Colon (tissue), 2 donors: Measurements from ENCODE around the gene AOC3.

ENCODE experiments used
- FAIRE-seq: peaks from 2 replicates; lab custom pipeline; 2012; peaks lifted over from hg19 to GRCh38; lab: Jason Lieb, UNC
- donor health status: control.
- donor health status: control.

AOC3 gene

DNA sequence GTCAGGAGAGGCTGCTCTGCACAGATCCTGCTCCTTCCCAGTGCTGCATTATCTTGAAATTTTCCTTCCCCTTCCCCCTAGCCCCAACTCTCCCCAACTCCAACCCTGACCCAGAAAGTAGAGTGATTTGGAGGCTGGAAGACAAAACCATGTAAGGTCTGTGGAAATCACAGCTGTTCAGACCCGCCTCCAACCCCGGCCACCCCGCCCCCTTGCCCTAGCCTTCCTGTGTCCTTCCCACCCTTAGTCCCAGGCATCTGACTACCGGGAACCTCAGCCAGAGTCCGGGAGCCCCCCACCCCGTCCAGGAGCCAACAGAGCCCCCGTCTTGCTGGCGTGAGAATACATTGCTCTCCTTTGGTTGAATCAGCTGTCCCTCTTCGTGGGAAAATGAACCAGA, at the start of gene AOC3:
Gene AOC3, plus strand, starts transcription at position 246 of the 400 bp plus-strand sequence. Its CDS starts 145 bp downstream, at position 391.
- FAIRE-seq = no peak

GRCh38 chr17:42803074-42803883, 47.7 kb upstream of the AOC3 start:
- no peak for FAIRE-seq

GRCh38 chr17:42804918-42805367, 46.1 kb upstream of the AOC3 start:
- FAIRE-seq = no peak

DNA sequence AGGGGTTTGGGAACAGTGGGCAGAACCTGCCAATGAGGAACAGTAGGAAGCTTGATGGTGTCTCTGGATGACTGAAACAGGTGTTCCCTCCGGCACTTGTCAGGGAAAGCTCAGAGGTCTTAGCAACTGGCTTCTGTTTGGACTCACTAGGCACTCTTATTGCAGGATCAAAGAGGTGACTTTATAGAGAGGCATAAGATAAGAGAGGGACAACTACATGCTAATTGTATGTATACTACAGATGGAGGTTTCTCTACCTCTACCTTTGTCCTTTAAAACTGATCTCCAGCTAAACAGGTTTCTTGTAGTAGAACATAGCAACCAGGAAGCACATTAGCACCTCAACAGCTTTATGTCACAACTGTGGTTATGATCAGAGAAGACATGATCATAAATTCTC, 44.8 kb upstream of the AOC3 start:
- FAIRE-seq = peak; percentile 33

GRCh38 chr17:42809250-42809649, 41.7 kb upstream of the AOC3 start:
- no peak for FAIRE-seq

- FAIRE-seq = no peak
These were observed 36.2 kb upstream of the AOC3 start for GRCh38 chr17:42814633-42815399.

GRCh38 chr17:42817866-42818265, 33.1 kb upstream of the AOC3 start:
- FAIRE-seq = no peak

DNA sequence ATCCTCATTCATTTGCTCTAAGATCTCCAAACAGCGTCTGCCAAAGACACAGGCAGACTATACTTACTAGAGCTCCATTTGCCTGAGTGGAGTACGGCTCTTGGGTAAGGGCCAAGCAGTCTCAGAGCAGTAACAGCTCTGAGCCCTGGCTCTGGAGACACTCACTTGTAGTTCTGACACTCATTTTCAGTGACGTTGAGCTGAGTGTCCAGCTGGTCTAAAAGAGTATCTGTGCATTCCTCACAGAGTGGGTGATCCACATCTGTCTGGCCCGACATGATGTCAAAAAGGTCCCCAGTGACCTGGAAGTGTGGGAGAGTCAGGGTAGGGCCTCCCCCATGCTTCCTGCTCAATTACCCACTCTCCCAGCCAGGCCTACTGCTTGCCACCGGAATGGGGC, 32.6 kb upstream of the AOC3 start:
- no peak for FAIRE-seq

- no peak for FAIRE-seq
These were observed 31.0 kb upstream of the AOC3 start for GRCh38 chr17:42819939-42820535.

GRCh38 chr17:42821176-42821575, 29.8 kb upstream of the AOC3 start:
- FAIRE-seq = no peak

GRCh38 chr17:42827472-42827871, 23.5 kb upstream of the AOC3 start:
- FAIRE-seq = no peak

DNA sequence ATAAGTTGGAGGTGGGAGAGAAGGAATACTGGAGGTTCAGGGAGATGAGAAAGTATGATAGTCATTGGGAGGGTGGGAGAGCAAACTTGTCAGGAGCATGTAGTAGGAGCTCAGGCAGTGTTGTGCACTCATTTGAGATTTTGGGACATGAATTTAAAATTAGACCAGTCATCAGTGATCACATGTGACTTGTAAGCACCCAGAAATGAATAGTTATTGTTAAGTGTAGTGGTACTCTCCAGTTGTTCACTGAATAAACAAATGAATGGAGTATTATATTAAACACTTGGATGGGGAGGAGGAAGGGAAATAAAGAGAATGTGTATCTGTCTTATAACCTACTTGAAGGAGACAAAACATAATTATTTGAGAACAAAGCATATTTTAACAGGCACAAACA, 20.0 kb upstream of the AOC3 start:
- no peak for FAIRE-seq

DNA sequence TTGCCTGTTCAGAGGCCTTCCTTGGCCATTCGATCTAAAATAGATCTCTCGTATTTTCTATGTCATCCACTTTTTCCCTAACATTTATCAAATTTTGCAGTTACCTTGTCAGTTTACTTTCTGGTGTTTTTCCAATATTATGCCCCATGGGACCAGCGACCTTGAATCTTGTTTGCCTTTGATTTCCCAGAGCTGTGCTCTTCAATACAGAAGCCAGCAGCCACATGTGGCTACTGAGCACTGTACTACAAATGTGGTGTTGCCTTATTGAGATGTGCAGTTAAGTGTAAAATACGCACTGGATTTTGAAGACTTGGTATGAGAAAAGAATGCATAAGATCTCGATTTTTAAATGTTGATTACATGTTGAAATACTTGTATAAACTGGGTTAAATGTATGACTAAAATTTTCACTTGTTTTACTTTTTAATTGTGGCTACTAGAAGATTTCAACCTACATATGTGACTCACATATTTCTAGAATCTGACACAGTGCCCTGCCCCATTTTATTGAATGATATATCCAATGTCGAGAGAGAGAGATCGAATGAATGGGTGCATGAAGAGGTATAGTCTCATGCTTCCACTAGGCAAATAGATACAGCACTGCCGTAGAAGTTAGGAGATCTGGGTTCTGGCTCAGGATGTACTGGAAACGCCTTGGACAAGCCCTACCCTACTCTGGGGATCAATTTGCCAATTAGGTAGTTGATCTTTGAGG, 18.6 kb upstream of the AOC3 start:
- FAIRE-seq = no peak

DNA sequence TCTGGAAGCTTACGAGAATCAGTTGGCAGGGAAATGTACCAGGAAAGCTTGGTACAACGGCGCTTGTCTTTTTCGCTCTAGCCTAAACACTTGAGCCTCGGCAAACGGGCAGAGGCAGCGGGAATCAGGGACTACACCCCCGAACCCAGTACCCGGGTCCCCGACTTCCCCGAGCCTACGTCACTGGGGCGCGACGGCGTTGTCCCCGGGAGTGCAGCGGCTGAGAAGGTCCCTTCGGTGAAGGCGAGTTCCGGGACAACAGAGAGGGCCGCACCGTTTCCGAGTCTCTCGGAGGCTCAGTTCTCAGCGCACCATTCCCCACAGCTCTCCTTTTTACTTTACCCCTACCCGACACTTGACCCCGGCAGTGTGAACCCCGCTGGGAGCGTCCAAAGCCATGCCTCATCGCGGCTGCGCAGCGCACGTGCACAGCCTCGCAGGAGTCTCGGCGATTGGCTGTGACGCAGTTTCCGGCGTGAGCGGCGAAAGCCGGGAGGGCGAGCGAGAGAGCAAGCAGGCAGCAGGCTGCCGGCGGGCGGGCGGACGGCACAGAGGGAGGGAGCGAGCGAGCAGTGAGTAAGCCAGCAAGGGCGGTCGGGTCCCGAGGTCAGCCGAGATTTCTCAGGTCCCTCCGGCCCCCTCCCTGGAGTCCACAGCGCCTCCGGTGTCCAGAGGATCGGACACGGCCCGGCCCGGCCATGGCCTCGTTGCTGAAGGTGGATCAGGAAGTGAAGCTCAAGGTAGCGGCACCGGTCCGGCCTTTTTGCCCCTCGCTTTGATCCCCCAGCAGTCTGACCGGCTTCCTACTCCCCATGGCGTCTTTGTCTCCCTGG, 17.8 kb upstream of the AOC3 start, which contains the start of gene PSME3:
Gene PSME3, plus strand, starts transcription at position 464 of the 833 bp plus-strand sequence. Its CDS starts 235 bp downstream, at position 699.
- no peak for FAIRE-seq

- FAIRE-seq = no peak
These were observed 17.1 kb upstream of the AOC3 start for GRCh38 chr17:42833767-42834422.

GRCh38 chr17:42835732-42836131, 15.3 kb upstream of the AOC3 start:
- FAIRE-seq = no peak

DNA sequence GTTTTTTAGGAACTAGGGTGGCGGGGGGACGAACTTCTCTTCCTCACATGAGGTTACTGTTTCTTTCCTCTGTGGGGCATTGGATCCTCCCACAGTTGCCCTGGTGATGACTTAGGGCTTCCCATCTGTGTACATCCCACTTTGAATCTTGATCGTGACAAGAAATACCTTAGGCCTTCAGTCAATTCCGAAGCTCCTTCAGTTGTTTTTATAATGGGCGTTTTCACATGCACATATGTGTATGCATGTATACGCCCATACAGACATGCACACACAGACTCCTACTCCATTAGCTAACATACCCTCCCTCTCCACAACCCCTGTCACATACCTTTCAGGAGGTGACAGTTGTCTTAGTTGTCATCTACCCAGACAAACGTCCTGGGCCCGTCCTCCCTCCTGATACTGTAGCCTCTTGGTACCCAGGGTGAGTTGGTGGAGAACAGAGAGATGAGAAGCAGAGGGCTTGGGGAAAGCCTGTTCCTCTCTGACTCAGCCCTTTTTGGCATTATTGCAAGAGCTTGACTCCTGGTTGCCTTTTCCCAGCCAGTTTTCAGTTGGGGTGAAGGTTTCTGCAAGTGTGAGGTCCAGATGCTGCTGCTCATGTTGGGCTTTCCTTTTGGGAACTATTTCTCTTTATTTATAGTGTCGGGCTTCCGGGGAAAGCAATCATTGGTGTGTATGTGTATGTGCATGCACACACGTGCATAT, 8.9 kb upstream of the AOC3 start:
- FAIRE-seq = no peak

DNA sequence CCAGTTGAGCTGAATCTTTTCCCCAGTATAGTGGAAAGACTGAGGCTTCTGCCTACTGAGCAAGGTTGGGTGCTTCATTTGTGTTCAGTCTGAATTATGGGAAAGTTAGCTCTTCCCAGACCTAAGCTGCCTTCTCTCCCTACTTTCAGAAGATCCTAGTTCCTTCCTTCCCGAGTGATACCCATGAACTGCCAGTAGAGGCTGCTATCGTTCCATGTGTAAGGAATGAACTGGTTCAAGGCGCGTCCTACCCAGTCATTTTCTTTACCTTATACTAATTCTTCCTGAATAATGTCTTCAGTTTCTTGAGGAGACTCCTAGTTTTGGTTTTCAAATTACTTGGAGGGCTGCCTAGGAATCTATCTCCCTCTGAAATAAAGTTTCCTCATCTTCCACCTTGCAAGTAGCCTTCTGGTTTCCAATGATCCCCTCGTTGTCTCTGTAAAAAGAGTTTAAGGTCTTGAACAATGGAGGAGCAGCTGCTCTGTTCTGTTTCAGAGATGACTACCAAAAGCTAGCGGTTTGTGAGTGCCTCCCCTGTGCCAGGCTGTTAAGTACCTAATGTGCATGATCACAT, 7.6 kb upstream of the AOC3 start:
- FAIRE-seq = no peak

GRCh38 chr17:42844271-42844670, 6.7 kb upstream of the AOC3 start, which contains the start of gene AOC2:
AOC2 (plus strand) TSS chr17:42844580; CDS start chr17:42844627, 47 bp downstream.
- FAIRE-seq = no peak
